Uterus (tissue), 4 donors: ENCODE data around the gene RAC2. TPM values are rescaled to one million over a fixed set of nuclear protein-coding genes. Genes with fewer than 3 reads are reported as not detected.
A peak's percentile ranks its signal among the peaks of the same experiment; 100 is the strongest.

Source experiments
- DNase-seq, 2 donors: peaks; one replicate each; pipeline ENCODE4 v3.0.0-alpha.2; 2019 to 2020
- H3K27ac ChIP-seq, 2 donors: fragments of 200-600 bp; sonication (generic); 1 replicate in 1 of 2; 2 replicates in 1 of 2; pipeline ENCODE4 v1.5.1; 2016 to 2018
- H3K27me3 ChIP-seq, 2 donors: fragments of 200-600 bp; sonication (generic); one replicate each; pipeline ENCODE4 v1.5.1; 2018 to 2019; ENCODE audit warnings: control low read depth in 1 of 2
- H3K36me3 ChIP-seq, 2 donors: fragments of 200-600 bp; sonication (generic); one replicate each; pipeline ENCODE4 v1.5.1; 2019; ENCODE audit warnings: control low read depth in 1 of 2
- H3K4me1 ChIP-seq, 2 donors: fragments of 200-600 bp; sonication (generic); one replicate each; pipeline ENCODE4 v1.5.1; 2018 to 2019; ENCODE audit warnings: control low read depth in 1 of 2
- H3K4me3 ChIP-seq, 2 donors: fragments of 200-600 bp; sonication (generic); 1 replicate in 1 of 2; 2 replicates in 1 of 2; pipeline ENCODE4 v1.5.1; 2018 to 2019; ENCODE audit warnings: mild to moderate bottlenecking in 1 of 2
- H3K9me3 ChIP-seq, 2 donors: fragments of 200-600 bp; sonication (generic); one replicate each; pipeline ENCODE4 v1.5.1; 2019; ENCODE audit warnings: control low read depth in 1 of 2
- CTCF ChIP-seq, 4 experiments: fragments of 200-600 bp in 2 of 4; fragments of 450-650 bp in 2 of 4; sonication (generic) in 2 of 4; IDR thresholded peaks; one replicate each; pipeline ENCODE4 v1.5.1; 2016 to 2019; ENCODE audit warnings: antibody characterized with exemption in 4 of 4, mild to moderate bottlenecking in 2 of 4, moderate library complexity in 1 of 4
- POLR2A ChIP-seq, 2 donors: fragments of 450-650 bp; IDR thresholded peaks; one replicate each; pipeline ENCODE4 v1.6.1; 2016; ENCODE audit warnings: antibody characterized with exemption in 2 of 2, mild to moderate bottlenecking in 1 of 2, moderate library complexity in 1 of 2
- intact Hi-C: fragments of 100-400 bp; cut with DNase I; formaldehyde crosslinking; loops from one replicate; pipeline ENCODE4 v1.15.1; 2023; ENCODE audit warnings: low total_unique reads
- total RNA-seq, 4 donors: library from RNA; depleted of rRNA in 3 of 4; stranded (reverse); fragments of >200 nt in 3 of 4; gene quantifications; one replicate each; pipeline versions ENCODE4 v1.1.0 to v1.2.4, GENCODE V29; 2014 to 2023
- donor health status: DM: yes; HTN: yes; CAD: no.

The RAC2 gene
- total RNA-seq, 4 donors from 2014 or later, result 2.4 to 6.7 (median 4.5) TPM

GRCh38 chr22:37284805-37285355 lies 40.8 kb upstream of the RAC2 start:
- no peaks in the 10 kb centered on the region for H3K27me3 ChIP-seq
- no peaks in the 10 kb centered on the region for H3K9me3 ChIP-seq
- peaks cover 0 to 7% of the 10 kb centered on the region in 2 donors for H3K4me1 ChIP-seq
- TF ChIP-seq POLR2A (IDR thresholded peaks at IDR 0.05) (no peak), CTCF (IDR thresholded peaks at IDR 0.05) (no peak)
- H3K27ac ChIP-seq, result no peak overlapping the region
- DNase-seq, result no peak
- no peak overlapping the region for H3K4me3 ChIP-seq
- intact Hi-C loops, result no loop called here
- H3K36me3 ChIP-seq, result no peaks in the 10 kb centered on the region

GRCh38 chr22:37284126-37284804 lies 40.2 kb upstream of the RAC2 start:
- H3K4me3 ChIP-seq, result no peak overlapping the region
- H3K4me1 ChIP-seq, result peaks cover 0 to 7% of the 10 kb centered on the region in 2 donors
- no peak for DNase-seq
- H3K9me3 ChIP-seq, result no peaks in the 10 kb centered on the region
- intact Hi-C loops, result no loop called here
- H3K27ac ChIP-seq, result no peak overlapping the region
- no peaks in the 10 kb centered on the region for H3K27me3 ChIP-seq
- no peak for TF ChIP-seq POLR2A (IDR thresholded peaks at IDR 0.05)
- no peak for TF ChIP-seq CTCF (IDR thresholded peaks at IDR 0.05)
- H3K36me3 ChIP-seq, result no peaks in the 10 kb centered on the region

GRCh38 chr22:37283393-37283937 lies 39.4 kb upstream of the RAC2 start:
- H3K27ac ChIP-seq, result no peak overlapping the region
- no peak overlapping the region for H3K4me3 ChIP-seq
- intact Hi-C loops, result no loop called here
- H3K27me3 ChIP-seq, result no peaks in the 10 kb centered on the region
- no peaks in the 10 kb centered on the region for H3K36me3 ChIP-seq
- peaks cover 0 to 7% of the 10 kb centered on the region in 2 donors for H3K4me1 ChIP-seq
- TF ChIP-seq POLR2A (IDR thresholded peaks at IDR 0.05), result no peak
- TF ChIP-seq CTCF (IDR thresholded peaks at IDR 0.05), result no peak
- no peaks in the 10 kb centered on the region for H3K9me3 ChIP-seq
- DNase-seq, result no peak

GRCh38 chr22:37282385-37282677 lies 38.3 kb upstream of the RAC2 start, which contains the start of gene CYTH4:
TSS of gene CYTH4 (plus strand) at chr22:37282508. CDS start at chr22:37282570, 62 bp downstream.
- Histone ChIP-seq H3K9me3 (no peaks in the 10 kb centered on the region), H3K4me1 (peaks cover 0 to 7% of the 10 kb centered on the region in 2 donors), H3K27ac (no peak within 1 kb of the TSS), H3K4me3 (peak within 1 kb of the TSS in 1 of 2 donors; percentile 11), H3K36me3 (no peaks in the 10 kb centered on the region), H3K27me3 (no peaks in the 10 kb centered on the region)
- intact Hi-C loops, result no loop called here
- no peak for DNase-seq
- TF ChIP-seq POLR2A (IDR thresholded peaks at IDR 0.05) (no peak), CTCF (IDR thresholded peaks at IDR 0.05) (no peak)

GRCh38 chr22:37281646-37282384 lies 37.7 kb upstream of the RAC2 start:
- Histone ChIP-seq H3K4me3 (no peak overlapping the region), H3K27ac (no peak overlapping the region), H3K9me3 (no peaks in the 10 kb centered on the region), H3K36me3 (no peaks in the 10 kb centered on the region), H3K4me1 (peaks cover 0 to 7% of the 10 kb centered on the region in 2 donors), H3K27me3 (no peaks in the 10 kb centered on the region)
- DNase-seq, result no peak
- intact Hi-C loops, result no loop called here
- TF ChIP-seq POLR2A (IDR thresholded peaks at IDR 0.05), result no peak
- TF ChIP-seq CTCF (IDR thresholded peaks at IDR 0.05), result no peak
